Type B pancreatic cell (in vitro differentiated cells): ENCODE measurements around the gene FAM174C. TPM values are rescaled to one million over a fixed set of nuclear protein-coding genes. Genes with fewer than 3 reads are reported as not detected.

Experiments
- DNase-seq: peaks from one replicate; pipeline ENCODE4 v3.0.0; 2021; ENCODE audit warnings: mixed read lengths; ENCODE audit not compliant: unreplicated experiment; ENCODE audit errors: extremely low spot score
- H3K27ac Mint-ChIP-seq: 2 replicates; pipeline ENCODE4 v1.8.0; 2021; ENCODE audit warnings: mild to moderate bottlenecking, mixed read lengths
- H3K27me3 Mint-ChIP-seq: 2 replicates; pipeline ENCODE4 v1.8.0; 2021; ENCODE audit warnings: mixed read lengths
- H3K36me3 Mint-ChIP-seq: 2 replicates; pipeline ENCODE4 v1.8.0; 2021; ENCODE audit warnings: mixed read lengths
- H3K4me1 Mint-ChIP-seq: one replicate; pipeline ENCODE4 v1.8.0; 2021; ENCODE audit warnings: mixed read lengths; ENCODE audit not compliant: unreplicated experiment
- H3K4me3 Mint-ChIP-seq: 2 replicates; pipeline ENCODE4 v1.8.0; 2021; ENCODE audit warnings: mild to moderate bottlenecking, mixed read lengths
- H3K9me3 Mint-ChIP-seq: 2 replicates; pipeline ENCODE4 v1.8.0; 2021; ENCODE audit warnings: mixed read lengths
- total RNA-seq: library from RNA; stranded (reverse); gene quantifications from 2 replicates; pipeline ENCODE4 v1.2.1, GENCODE V29; 2021; ENCODE audit warnings: low replicate concordance
- TF ChIP-seq, protein P1 (sequence below): fragments of 200-600 bp; sonication (generic); conservative IDR thresholded peaks from 2 replicates; pipeline ENCODE4 v1.5.0; 2021; ENCODE audit warnings: antibody characterized with exemption, mild to moderate bottlenecking

FAM174C gene
- total RNA-seq, 1 donor from 2014 or later: 30.6 TPM

DNA sequence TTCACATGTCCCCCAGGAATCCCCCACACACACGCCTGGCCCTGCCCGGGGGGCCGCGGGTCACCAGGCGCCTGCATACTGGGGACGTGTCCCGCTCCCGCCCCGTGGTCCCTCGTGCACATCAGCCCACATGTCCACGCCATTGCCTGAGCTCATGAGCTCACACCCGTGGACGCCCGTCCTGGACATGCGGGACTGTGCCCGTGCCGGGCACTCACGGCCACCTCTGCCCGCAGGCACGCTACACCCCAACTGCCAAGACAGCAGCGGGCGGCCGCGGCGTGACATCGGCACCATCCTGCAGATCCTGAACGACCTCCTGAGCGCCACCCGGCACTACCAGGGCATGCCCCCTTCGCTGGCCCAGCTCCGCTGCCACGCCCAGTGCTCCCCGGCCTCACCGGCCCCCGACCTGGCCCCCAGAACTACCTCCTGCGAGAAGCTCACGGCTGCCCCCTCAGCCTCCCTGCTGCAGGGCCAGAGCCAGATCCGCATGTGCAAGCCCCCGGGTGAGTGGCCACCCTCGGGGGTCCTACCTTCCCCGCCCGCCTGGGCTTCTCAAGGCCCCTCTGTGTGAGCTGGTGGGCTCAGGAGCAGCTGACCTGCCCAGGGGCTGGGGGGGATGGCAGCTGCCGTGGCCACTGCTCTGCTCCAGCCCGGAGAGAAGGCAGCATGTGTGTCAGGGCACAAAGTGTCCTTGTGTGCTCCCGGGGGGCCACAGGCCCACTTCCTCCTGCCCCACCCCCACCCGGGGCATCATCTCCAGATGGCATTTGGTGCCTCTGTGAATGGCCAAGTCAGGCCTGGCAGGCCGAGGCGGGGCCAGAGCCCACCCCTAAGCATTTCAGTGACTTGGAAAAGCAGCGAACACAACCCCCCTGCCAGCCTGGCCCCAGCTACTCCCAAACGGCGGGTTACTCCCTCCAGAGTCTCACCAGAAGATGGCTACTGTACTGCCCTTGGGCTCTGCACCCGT lies 19.9 kb upstream of the FAM174C start:
- DNase-seq: no peak
- Mint-ChIP-seq H3K36me3 (peaks cover 14% of the 10 kb centered on the region), H3K4me1 (peaks cover 23% of the 10 kb centered on the region), H3K4me3 (no peak overlapping the region), H3K27ac (peak overlapping the region; percentile 56), H3K9me3 (no peaks in the 10 kb centered on the region), H3K27me3 (no peaks in the 10 kb centered on the region)
- TF ChIP-seq, protein P1, sequence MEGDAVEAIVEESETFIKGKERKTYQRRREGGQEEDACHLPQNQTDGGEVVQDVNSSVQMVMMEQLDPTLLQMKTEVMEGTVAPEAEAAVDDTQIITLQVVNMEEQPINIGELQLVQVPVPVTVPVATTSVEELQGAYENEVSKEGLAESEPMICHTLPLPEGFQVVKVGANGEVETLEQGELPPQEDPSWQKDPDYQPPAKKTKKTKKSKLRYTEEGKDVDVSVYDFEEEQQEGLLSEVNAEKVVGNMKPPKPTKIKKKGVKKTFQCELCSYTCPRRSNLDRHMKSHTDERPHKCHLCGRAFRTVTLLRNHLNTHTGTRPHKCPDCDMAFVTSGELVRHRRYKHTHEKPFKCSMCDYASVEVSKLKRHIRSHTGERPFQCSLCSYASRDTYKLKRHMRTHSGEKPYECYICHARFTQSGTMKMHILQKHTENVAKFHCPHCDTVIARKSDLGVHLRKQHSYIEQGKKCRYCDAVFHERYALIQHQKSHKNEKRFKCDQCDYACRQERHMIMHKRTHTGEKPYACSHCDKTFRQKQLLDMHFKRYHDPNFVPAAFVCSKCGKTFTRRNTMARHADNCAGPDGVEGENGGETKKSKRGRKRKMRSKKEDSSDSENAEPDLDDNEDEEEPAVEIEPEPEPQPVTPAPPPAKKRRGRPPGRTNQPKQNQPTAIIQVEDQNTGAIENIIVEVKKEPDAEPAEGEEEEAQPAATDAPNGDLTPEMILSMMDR: no peak

DNA sequence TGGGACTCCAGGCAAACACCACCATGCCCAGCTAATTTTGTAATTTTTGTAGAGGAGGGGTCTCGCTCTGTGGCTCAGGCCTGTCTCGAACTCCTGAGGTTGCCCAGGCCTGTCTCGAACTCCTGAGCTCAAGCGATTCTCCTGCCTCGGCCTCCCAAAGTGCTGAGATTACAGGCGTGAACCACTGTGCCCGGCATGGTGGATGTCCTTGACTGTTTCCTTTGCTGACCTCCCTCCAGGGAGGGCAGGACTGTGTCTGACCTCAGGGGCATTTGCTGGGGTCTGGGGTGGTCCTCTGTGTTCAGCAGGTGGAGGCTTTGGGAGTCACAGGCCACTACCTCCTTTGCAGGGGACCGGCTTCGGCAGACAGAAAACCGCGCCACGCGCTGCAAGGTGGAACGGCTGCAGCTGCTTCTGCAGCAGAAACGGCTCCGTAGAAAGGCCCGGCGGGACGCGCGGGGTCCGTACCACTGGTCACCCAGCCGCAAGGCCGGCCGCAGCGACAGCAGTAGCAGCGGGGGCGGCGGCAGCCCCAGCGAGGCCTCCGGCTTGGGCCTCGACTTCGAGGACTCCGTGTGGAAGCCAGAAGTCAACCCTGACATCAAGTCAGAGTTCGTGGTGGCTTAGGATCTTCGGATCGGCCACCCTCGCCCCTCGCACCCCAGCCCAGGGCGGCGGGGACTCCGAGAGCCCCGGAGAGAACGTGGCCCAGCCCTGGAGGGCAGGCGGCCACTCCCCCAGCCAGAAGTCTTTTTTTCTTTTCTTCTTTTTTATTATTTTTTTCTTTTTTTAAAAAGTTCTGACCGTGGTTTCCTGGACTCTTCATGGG lies 18.5 kb upstream of the FAM174C start:
- H3K27me3 Mint-ChIP-seq: no peaks in the 10 kb centered on the region
- peaks cover 30% of the 10 kb centered on the region for H3K4me1 Mint-ChIP-seq
- H3K36me3 Mint-ChIP-seq: peaks cover 10% of the 10 kb centered on the region
- peak overlapping the region; percentile 87 for H3K27ac Mint-ChIP-seq
- DNase-seq: no peak
- TF ChIP-seq, protein P1: no peak
- H3K9me3 Mint-ChIP-seq: no peaks in the 10 kb centered on the region
- peak overlapping the region; percentile 51 for H3K4me3 Mint-ChIP-seq

DNA sequence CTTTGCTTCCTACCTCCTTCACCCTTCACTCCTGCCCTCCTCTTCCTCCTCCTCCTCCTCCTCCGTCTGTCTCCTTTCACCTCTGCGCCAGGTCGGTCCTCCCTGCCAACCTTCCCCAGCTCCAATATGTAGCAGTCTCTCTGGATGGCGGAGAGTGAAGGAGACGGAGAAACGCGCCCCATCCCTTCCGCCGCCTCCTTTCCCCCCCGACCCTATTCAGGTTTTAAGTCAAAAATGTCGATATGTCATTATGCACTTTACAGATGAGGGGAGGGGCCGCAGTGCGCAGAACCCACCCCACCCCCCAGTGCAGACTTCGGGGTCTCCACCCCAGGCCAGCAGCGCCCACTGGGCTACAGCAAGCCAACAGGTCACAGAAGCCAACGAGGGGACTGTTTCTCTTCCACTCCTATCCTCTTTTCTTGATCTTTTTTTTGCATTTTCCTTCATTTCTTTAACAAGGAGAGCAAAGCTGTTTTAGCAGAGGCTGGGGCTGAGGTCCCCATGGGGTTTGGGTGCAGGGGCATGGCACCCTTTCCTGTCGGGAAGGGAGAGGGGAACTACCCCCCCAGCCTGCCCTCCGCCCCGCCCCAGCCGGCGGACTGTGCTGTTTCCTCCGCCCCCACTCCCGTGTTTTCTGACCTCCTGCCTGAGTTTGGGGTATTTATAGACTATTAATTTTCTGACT lies 17.7 kb upstream of the FAM174C start:
- Mint-ChIP-seq H3K4me3 (peak overlapping the region; percentile 51), H3K27ac (peak overlapping the region; percentile 96), H3K27me3 (no peaks in the 10 kb centered on the region), H3K36me3 (peaks cover 10% of the 10 kb centered on the region), H3K9me3 (no peaks in the 10 kb centered on the region), H3K4me1 (peaks cover 32% of the 10 kb centered on the region)
- TF ChIP-seq, protein P1: no peak
- no peak for DNase-seq

DNA sequence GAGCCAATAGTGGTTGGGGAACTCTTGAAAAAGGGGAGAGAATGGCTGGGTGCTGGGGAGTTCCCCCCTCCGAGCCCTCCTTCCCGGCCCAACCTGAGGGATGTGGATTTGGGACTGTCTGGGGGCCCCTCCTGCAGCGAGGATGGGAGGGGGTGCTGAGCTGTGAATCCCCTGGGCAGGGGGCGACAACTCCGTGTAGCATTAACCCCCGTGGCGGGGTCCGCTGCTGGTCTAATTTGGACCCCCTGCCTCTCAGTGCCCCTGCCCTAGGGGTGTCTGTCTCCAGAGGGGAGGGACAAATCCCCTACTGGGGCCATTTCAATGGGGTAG lies 17.2 kb upstream of the FAM174C start:
- H3K36me3 Mint-ChIP-seq: peaks cover 10% of the 10 kb centered on the region
- TF ChIP-seq, protein P1: no peak
- no peak for DNase-seq
- H3K4me3 Mint-ChIP-seq: peak overlapping the region; percentile 25
- H3K27me3 Mint-ChIP-seq: no peaks in the 10 kb centered on the region
- peak overlapping the region; percentile 96 for H3K27ac Mint-ChIP-seq
- peaks cover 33% of the 10 kb centered on the region for H3K4me1 Mint-ChIP-seq
- H3K9me3 Mint-ChIP-seq: no peaks in the 10 kb centered on the region

DNA sequence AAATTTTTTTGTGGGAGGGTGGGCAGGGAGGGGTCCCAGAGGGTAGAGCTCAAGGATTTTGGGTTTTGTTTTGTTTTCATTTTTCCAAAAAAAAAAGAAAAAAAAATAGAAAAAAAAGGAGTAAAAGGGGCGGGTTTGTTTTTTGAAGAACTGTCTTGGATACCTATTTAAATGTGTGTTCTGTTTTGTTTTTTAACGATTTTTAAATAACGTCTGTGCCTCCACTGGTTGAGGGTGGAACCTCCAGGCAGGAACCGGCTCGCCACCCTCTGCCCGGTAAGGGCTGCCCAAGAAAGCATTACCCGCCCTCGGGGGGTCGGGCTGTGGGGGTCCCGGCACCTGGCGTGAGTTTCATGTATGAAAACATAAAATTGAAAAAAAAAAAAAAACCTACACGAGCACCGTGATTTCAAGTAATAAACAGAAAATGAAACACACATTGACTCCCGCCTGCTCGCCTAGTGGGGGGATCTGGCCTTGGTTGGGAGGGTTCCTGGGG lies 16.6 kb upstream of the FAM174C start:
- Mint-ChIP-seq H3K4me1 (peaks cover 36% of the 10 kb centered on the region), H3K4me3 (peak overlapping the region; percentile 59), H3K27ac (peak overlapping the region; percentile 96), H3K9me3 (no peaks in the 10 kb centered on the region), H3K36me3 (peaks cover 10% of the 10 kb centered on the region), H3K27me3 (no peaks in the 10 kb centered on the region)
- DNase-seq: no peak
- TF ChIP-seq, protein P1: no peak
